Esophagus muscularis mucosa (tissue), 4 donors: ENCODE results near the gene DNAI7. TPM values are rescaled to one million over a fixed set of nuclear protein-coding genes. Genes with fewer than 3 reads are reported as not detected.

Source experiments
- DNase-seq: peaks from one replicate; pipeline ENCODE4 v3.0.0-alpha.2; 2017; ENCODE audit errors: extremely low spot score
- H3K27ac ChIP-seq, 4 donors: fragments of 200-600 bp; sonication (generic); replicated peaks in 1 of 4; 1 replicate in 3 of 4; 2 replicates in 1 of 4; pipeline ENCODE4 v1.5.1; 2016 to 2019; ENCODE audit warnings: mild to moderate bottlenecking in 1 of 4
- H3K27me3 ChIP-seq, 4 donors: fragments of 200-600 bp; sonication (generic); one replicate each; pipeline versions ENCODE4 v1.5.1 to v1.6.0; 2016 to 2019
- H3K36me3 ChIP-seq, 4 donors: fragments of 200-600 bp; sonication (generic); one replicate each; pipeline ENCODE4 v1.5.1; 2016 to 2019
- H3K4me1 ChIP-seq, 4 donors: fragments of 200-600 bp; sonication (generic); one replicate each; pipeline ENCODE4 v1.5.1; 2016 to 2019
- H3K4me3 ChIP-seq, 4 donors: fragments of 200-600 bp; sonication (generic); 1 replicate in 2 of 4; 2 replicates in 2 of 4; pipeline ENCODE4 v1.5.1; 2016 to 2019; ENCODE audit warnings: mild to moderate bottlenecking in 4 of 4, moderate library complexity in 1 of 4
- H3K9me3 ChIP-seq, 4 donors: fragments of 200-600 bp; sonication (generic); 1 replicate in 3 of 4; 2 replicates in 1 of 4; pipeline ENCODE4 v1.5.1; 2016 to 2019
- EP300 ChIP-seq: sonication (generic); formaldehyde crosslinking; IDR thresholded peaks from one replicate; pipeline ENCODE4 v1.6.1; 2017; ENCODE audit warnings: antibody characterized with exemption
- POLR2A ChIP-seq: fragments of 450-650 bp; IDR thresholded peaks from one replicate; pipeline ENCODE4 v1.6.1; 2017; ENCODE audit warnings: antibody characterized with exemption, moderate library complexity, mild to moderate bottlenecking, low read depth
- POLR2AphosphoS5 ChIP-seq, 2 donors: sonication (generic); formaldehyde crosslinking; IDR thresholded peaks; one replicate each; pipeline ENCODE4 v1.6.1; 2017; ENCODE audit warnings: antibody characterized with exemption in 2 of 2
- WGBS: methylation state at CpG from one replicate; pipeline ENCODE4 v1.1.5; 2018; 5-methylcytosine and 5-hydroxymethylcytosine counted together
- intact Hi-C: fragments of 100-400 bp; cut with DNase I; formaldehyde crosslinking; loops from one replicate; pipeline ENCODE4 v1.15.1; 2023
- total RNA-seq, 4 donors: library from RNA; depleted of rRNA; stranded (reverse); fragments of >200 nt; gene quantifications; one replicate each; pipeline versions ENCODE4 v1.1.0 to v1.2.1, GENCODE V29; 2016
- TF ChIP-seq, protein P1 (sequence below), 3 experiments: fragments of 200-600 bp in 2 of 3; fragments of 450-650 bp in 1 of 3; sonication (generic) in 2 of 3; IDR thresholded peaks; one replicate each; pipeline ENCODE4 v1.5.1; 2017 to 2019; ENCODE audit warnings: antibody characterized with exemption in 3 of 3, mild to moderate bottlenecking in 2 of 3, moderate library complexity in 1 of 3

DNAI7 gene
- total RNA-seq, 4 donors from 2014 or later, result 0.26 to 1.3 (median 0.40) TPM; not detected in 1

DNA sequence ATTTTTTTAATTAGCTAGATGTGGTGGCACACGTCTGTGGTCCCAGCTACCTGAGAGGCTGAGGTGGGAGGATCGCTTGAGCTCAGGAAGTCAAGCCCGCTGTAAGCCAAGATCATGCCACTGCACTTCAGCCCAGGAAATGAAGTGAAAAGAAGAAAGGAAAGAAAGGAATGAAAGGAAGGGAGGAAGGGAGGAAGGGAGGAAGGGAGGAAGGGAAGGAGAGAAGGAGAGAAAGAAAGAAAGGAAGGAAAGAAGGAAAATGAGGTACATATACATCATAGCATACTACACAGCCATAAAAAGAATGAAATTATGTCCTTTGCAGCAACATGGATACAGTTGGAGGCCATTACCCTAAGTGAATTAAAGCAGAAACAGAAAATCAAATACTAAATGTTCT lies 12.2 kb downstream of the DNAI7 start:
- no peaks in the 10 kb centered on the region for H3K9me3 ChIP-seq
- no peaks in the 10 kb centered on the region for H3K27me3 ChIP-seq
- no peaks in the 10 kb centered on the region for H3K36me3 ChIP-seq
- H3K4me3 ChIP-seq, result no peak overlapping the region
- WGBS, result 81% methylated on average over 3 of the region's 3 CpGs
- TF ChIP-seq POLR2AphosphoS5 (IDR thresholded peaks at IDR 0.05), result no peak
- no peak for TF ChIP-seq POLR2A
- TF ChIP-seq, protein P1, sequence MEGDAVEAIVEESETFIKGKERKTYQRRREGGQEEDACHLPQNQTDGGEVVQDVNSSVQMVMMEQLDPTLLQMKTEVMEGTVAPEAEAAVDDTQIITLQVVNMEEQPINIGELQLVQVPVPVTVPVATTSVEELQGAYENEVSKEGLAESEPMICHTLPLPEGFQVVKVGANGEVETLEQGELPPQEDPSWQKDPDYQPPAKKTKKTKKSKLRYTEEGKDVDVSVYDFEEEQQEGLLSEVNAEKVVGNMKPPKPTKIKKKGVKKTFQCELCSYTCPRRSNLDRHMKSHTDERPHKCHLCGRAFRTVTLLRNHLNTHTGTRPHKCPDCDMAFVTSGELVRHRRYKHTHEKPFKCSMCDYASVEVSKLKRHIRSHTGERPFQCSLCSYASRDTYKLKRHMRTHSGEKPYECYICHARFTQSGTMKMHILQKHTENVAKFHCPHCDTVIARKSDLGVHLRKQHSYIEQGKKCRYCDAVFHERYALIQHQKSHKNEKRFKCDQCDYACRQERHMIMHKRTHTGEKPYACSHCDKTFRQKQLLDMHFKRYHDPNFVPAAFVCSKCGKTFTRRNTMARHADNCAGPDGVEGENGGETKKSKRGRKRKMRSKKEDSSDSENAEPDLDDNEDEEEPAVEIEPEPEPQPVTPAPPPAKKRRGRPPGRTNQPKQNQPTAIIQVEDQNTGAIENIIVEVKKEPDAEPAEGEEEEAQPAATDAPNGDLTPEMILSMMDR (IDR thresholded peaks at IDR 0.05), result no peak
- no peak for TF ChIP-seq EP300
- no peak for DNase-seq
- no peaks in the 10 kb centered on the region for H3K4me1 ChIP-seq
- intact Hi-C loops, result no loop called here
- H3K27ac ChIP-seq, result no peak overlapping the region

DNA sequence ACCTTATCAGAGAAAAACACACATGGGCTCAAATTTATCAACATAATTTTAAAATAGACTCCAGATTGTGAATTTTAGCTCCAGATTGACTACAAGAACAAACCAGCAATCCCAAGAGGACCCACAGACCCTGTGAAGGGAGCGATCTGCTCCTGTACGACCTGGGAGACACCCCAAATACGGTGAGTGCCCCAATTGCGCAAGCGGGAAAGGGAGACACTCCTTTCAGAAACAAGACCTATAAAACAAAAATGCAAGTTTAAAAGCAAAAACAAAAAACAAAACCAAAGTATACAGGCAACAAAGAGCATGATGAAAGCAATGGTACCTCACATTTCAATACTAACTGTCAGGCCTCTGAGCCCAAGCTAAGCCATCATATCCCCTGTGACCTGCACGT lies 32.1 kb downstream of the DNAI7 start:
- Histone ChIP-seq H3K36me3 (no peaks in the 10 kb centered on the region), H3K4me1 (no peaks in the 10 kb centered on the region), H3K27me3 (no peaks in the 10 kb centered on the region), H3K9me3 (no peaks in the 10 kb centered on the region), H3K4me3 (no peak overlapping the region), H3K27ac (no peak overlapping the region)
- 85% methylated on average over 6 of the region's 6 CpGs for WGBS
- intact Hi-C loops, result no loop called here
- TF ChIP-seq POLR2AphosphoS5 (IDR thresholded peaks at IDR 0.05), result no peak
- TF ChIP-seq EP300, result no peak
- TF ChIP-seq, protein P1 (IDR thresholded peaks at IDR 0.05), result no peak
- no peak for TF ChIP-seq POLR2A
- no peak for DNase-seq

DNA sequence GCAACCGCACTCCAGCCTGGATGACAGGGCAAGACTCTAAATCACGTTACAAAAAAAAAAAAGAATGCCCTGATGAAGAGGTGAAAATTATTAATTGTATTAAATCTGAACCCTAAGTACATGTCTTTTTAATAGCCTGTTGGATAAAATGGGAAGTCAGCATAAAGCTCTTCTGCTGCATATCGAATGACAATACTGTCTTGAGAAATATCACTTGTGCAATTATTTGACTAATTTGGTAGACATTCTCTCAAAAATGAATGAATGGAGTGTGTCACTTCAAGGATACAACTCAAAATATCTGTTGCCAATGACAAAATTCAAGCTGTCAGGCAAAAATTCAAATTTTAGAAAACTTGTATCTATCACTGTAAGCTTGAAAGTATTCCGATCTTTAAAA lies 38.9 kb downstream of the DNAI7 start:
- H3K27me3 ChIP-seq, result no peaks in the 10 kb centered on the region
- intact Hi-C loops, result no loop called here
- no peaks in the 10 kb centered on the region for H3K36me3 ChIP-seq
- peaks cover 0 to 18% (median 5%) of the 10 kb centered on the region in 4 donors for H3K4me1 ChIP-seq
- no peak overlapping the region for H3K27ac ChIP-seq
- H3K4me3 ChIP-seq, result no peak overlapping the region
- TF ChIP-seq EP300, result no peak
- no peak for TF ChIP-seq POLR2A
- no peak for TF ChIP-seq POLR2AphosphoS5 (IDR thresholded peaks at IDR 0.05)
- WGBS, result 84% methylated on average over 4 of the region's 4 CpGs
- no peak for DNase-seq
- H3K9me3 ChIP-seq, result no peaks in the 10 kb centered on the region

DNA sequence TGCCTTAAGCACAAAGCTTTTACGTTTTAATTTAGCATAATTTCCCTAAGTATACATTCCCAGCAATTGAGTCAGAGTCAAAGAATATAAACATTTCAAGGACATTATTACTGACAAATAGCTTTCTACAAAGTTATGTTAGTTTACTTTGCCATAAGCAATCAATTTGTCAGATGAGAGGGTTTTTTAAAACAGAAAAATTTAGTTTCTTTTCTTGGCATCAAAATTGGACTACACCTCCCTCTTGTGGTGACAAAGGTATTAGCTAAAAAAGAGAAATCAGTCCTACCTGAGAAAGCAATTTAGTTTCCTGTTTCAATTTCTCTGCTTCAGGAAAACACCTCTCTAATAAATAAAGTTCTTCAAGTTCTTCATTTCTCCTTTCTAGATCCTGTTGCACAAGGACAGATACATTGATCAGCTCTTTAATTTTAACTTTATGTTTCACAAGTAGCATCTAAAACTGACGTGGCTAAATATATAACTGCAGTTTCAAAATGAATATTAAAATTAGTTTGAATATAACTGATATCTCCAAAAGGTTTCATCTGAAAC lies 39.9 kb downstream of the DNAI7 start:
- Histone ChIP-seq H3K4me3 (no peak overlapping the region), H3K9me3 (no peaks in the 10 kb centered on the region), H3K4me1 (peaks cover 0 to 18% (median 5%) of the 10 kb centered on the region in 4 donors), H3K27ac (no peak overlapping the region), H3K36me3 (no peaks in the 10 kb centered on the region), H3K27me3 (no peaks in the 10 kb centered on the region)
- TF ChIP-seq, protein P1 (IDR thresholded peaks at IDR 0.05), result peak; percentile 56 to 67 (median 64)
- no peak for TF ChIP-seq EP300
- intact Hi-C loops, result no loop called here
- WGBS, result 61% methylated on average over 2 of the region's 2 CpGs
- DNase-seq, result no peak

DNA sequence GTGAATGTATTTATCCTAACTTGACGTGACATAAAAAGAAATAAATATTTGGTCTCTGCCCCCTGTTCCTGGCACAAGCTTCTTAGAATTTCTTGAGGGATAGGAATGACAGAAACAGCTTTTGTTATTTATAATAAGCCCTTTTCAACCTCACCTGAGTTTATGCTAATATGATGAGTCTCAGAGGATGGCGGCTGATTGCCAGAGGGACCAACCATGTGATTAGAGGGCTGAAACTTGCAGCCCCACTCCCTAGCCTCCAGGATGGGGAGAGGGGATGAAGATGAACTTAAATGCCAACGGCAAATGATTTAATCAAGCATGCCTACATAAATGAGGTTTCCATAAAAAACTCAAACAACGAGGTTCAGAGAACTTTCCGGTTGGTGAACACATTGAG lies 42.9 kb downstream of the DNAI7 start:
- TF ChIP-seq, protein P1 (IDR thresholded peaks at IDR 0.05), result no peak
- TF ChIP-seq EP300 (no peak), POLR2A (no peak)
- Histone ChIP-seq H3K27me3 (no peaks in the 10 kb centered on the region), H3K4me1 (peaks cover 0 to 18% (median 5%) of the 10 kb centered on the region in 4 donors), H3K36me3 (no peaks in the 10 kb centered on the region), H3K4me3 (no peak overlapping the region), H3K9me3 (no peaks in the 10 kb centered on the region), H3K27ac (peak overlapping the region in 3 of 4 donors; percentile 36 to 61 (median 59))
- intact Hi-C loops, result no loop called here
- 76% methylated on average over 5 of the region's 5 CpGs for WGBS
- DNase-seq, result no peak
